ENCODE measurements around the gene MAP6. TPM values are rescaled to one million over a fixed set of nuclear protein-coding genes. Genes with fewer than 3 reads are reported as not detected.

The MAP6 gene
- total RNA-seq, 4 donors from 2014 or later = 0.22 to 0.33 (median 0.25) TPM; not detected in 1

- H3K27ac ChIP-seq = peak within 1 kb of the TSS; percentile 95 to 100 (median 99)
- ATAC-seq = peak; percentile 87 to 89
- TF ChIP-seq CTCF (IDR thresholded peaks at IDR 0.05 in 4 of 5, conservative IDR thresholded peaks at IDR 0.05 in 1 of 5) = no peak
- peak; percentile 73 to 83 for TF ChIP-seq POLR2A (IDR thresholded peaks at IDR 0.05)
- in situ Hi-C loops (cut with MboI; ENCODE audit: low sequenced_read_pairs in 4 of 4) = no loop called here
- H3K27me3 ChIP-seq = no peaks in the 10 kb centered on the region
- H3K9me3 ChIP-seq = no peaks in the 10 kb centered on the region
- H3K4me1 ChIP-seq = peaks cover 56 to 64% of the 10 kb centered on the region in 2 donors
- DNase-seq = peak; percentile 85 to 86
- peaks cover 0 to 7% of the 10 kb centered on the region in 2 donors for H3K36me3 ChIP-seq
- H3K4me3 ChIP-seq = peak within 1 kb of the TSS; percentile 90 to 98 (median 96)
- intact Hi-C loops (cut with DNase I; ENCODE audit: low total_unique reads) = no loop called here
Measured at GRCh38 chr11:75562048-75562835, 106.6 kb downstream of the MAP6 start, which contains the start of gene SERPINH1. Gene SERPINH1, plus strand, starts transcription at chr11:75562253. Its CDS starts 4,097 bp downstream, at chr11:75566350.

GRCh38 chr11:75561426-75562047 is 107.3 kb downstream of the MAP6 start:
- ATAC-seq (no peak), DNase-seq (no peak)
- in situ Hi-C loops (cut with MboI; ENCODE audit: low sequenced_read_pairs in 4 of 4) (no loop called here), intact Hi-C loops (cut with DNase I; ENCODE audit: low total_unique reads) (no loop called here)
- TF ChIP-seq POLR2A (IDR thresholded peaks at IDR 0.05) = no peak
- no peak for TF ChIP-seq CTCF (IDR thresholded peaks at IDR 0.05 in 4 of 5, conservative IDR thresholded peaks at IDR 0.05 in 1 of 5)
- no peaks in the 10 kb centered on the region for H3K36me3 ChIP-seq
- H3K27me3 ChIP-seq = no peaks in the 10 kb centered on the region
- no peaks in the 10 kb centered on the region for H3K9me3 ChIP-seq
- peak overlapping the region; percentile 90 to 98 (median 96) for H3K4me3 ChIP-seq
- H3K4me1 ChIP-seq = peaks cover 56 to 58% of the 10 kb centered on the region in 2 donors
- H3K27ac ChIP-seq = peak overlapping the region; percentile 95 to 100 (median 99)

GRCh38 chr11:75560644-75561043 is 108.2 kb downstream of the MAP6 start:
- intact Hi-C loops (cut with DNase I; ENCODE audit: low total_unique reads) (no loop called here), in situ Hi-C loops (cut with MboI; ENCODE audit: low sequenced_read_pairs in 4 of 4) (no loop called here)
- DNase-seq (no peak), ATAC-seq (no peak)
- no peak for TF ChIP-seq POLR2A (IDR thresholded peaks at IDR 0.05)
- TF ChIP-seq CTCF (IDR thresholded peaks at IDR 0.05 in 4 of 5, conservative IDR thresholded peaks at IDR 0.05 in 1 of 5) = no peak
- Histone ChIP-seq H3K36me3 (no peaks in the 10 kb centered on the region), H3K9me3 (no peaks in the 10 kb centered on the region), H3K27me3 (no peaks in the 10 kb centered on the region), H3K4me1 (peaks cover 49 to 50% of the 10 kb centered on the region in 2 donors), H3K4me3 (no peak overlapping the region), H3K27ac (peak overlapping the region; percentile 95 to 100 (median 99))

GRCh38 chr11:75558939-75559843 is 109.6 kb downstream of the MAP6 start:
- in situ Hi-C loops (cut with MboI; ENCODE audit: low sequenced_read_pairs in 4 of 4) = no loop called here
- ATAC-seq (no peak), DNase-seq (no peak)
- H3K27me3 ChIP-seq = no peaks in the 10 kb centered on the region
- intact Hi-C loops (cut with DNase I; ENCODE audit: low total_unique reads) = no loop called here
- no peaks in the 10 kb centered on the region for H3K9me3 ChIP-seq
- peaks cover 38 to 40% of the 10 kb centered on the region in 2 donors for H3K4me1 ChIP-seq
- no peak for TF ChIP-seq CTCF (IDR thresholded peaks at IDR 0.05 in 4 of 5, conservative IDR thresholded peaks at IDR 0.05 in 1 of 5)
- no peak for TF ChIP-seq POLR2A (IDR thresholded peaks at IDR 0.05)
- H3K36me3 ChIP-seq = no peaks in the 10 kb centered on the region
- peak overlapping the region; percentile 95 to 100 (median 99) for H3K27ac ChIP-seq
- H3K4me3 ChIP-seq = peak overlapping the region in 1 of 4 donors; percentile 10
